H1 (cell line): ENCODE results near the gene TSPEAR. TPM values are rescaled to one million over a fixed set of nuclear protein-coding genes. Genes with fewer than 3 reads are reported as not detected.

Experiments used
- CHD1 ChIP-seq: IDR thresholded peaks from 2 replicates; pipeline ENCODE4 v1.6.1; 2012; ENCODE audit warnings: low read depth, low read length, improper control_type of control experiment
- CREB1 ChIP-seq: IDR thresholded peaks from 2 replicates; pipeline ENCODE4 v1.6.1; 2012; ENCODE audit warnings: inconsistent platforms
- CTBP2 ChIP-seq: IDR thresholded peaks from 2 replicates; pipeline ENCODE4 v1.7.0; 2011; ENCODE audit warnings: borderline replicate concordance, mild to moderate bottlenecking, moderate library complexity, mixed read lengths, low read length; ENCODE audit not compliant: insufficient read depth, insufficient read length
- JUN ChIP-seq: IDR thresholded peaks from 2 replicates; pipeline ENCODE4 v1.6.1; 2011; ENCODE audit warnings: low read depth, mild to moderate bottlenecking, improper control_type of control experiment, low read length
- SP2 ChIP-seq: IDR thresholded peaks from 2 replicates; pipeline ENCODE4 v1.6.1; 2012; ENCODE audit warnings: mild to moderate bottlenecking, low read length, inconsistent platforms
- polyA plus RNA-seq, 7 experiments: library from polyadenylated mRNA; depleted of rRNA in 3 of 7; stranded (reverse) in 5 of 7; unstranded in 2 of 7; fragments of >200 nt in 5 of 7; fragments of 200-250 nt in 2 of 7; gene quantifications; 1 replicate in 5 of 7; 2 replicates in 1 of 7; 4 replicates in 1 of 7; pipeline versions ENCODE4 v1.2.1 to v1.2.3, GENCODE V29; 2011 to 2013; ENCODE audit warnings: missing spikeins in 2 of 7, mixed read lengths in 2 of 7
- total RNA-seq: library from RNA; stranded (reverse); fragmentation: NEBNext Ultra II Directional; extraction: Animal tissue kit (Norgen Biotek cat#: 25700); gene quantifications from 2 replicates; pipeline ENCODE4 v1.2.1, GENCODE V29; 2021

Gene TSPEAR
- total and polyA plus RNA-seq, 2 of the 8 experiments (the other 6 are each of a cell fraction or from before 2014, with no cell fraction given): 0.58 to 0.89 TPM

- TF ChIP-seq CHD1: no peak
- no peak for TF ChIP-seq CTBP2
- TF ChIP-seq JUN: no peak
- TF ChIP-seq SP2: no peak
- TF ChIP-seq CREB1: no peak
These were observed 109.5 kb downstream of the TSPEAR start (continued) for GRCh38 chr21:44601596-44602462.
